ENCODE measurements around the gene EIF4B. TPM values are rescaled to one million over a fixed set of nuclear protein-coding genes. Genes with fewer than 3 reads are reported as not detected.

Gene EIF4B
- total RNA-seq, 1 experiment from 2014 or later = 809 TPM

- Histone ChIP-seq H3K4me2 (ENCODE audit: low read length) (peak overlapping the region; percentile 88), H4K20me1 (ENCODE audit: insufficient read depth) (peaks cover 26% of the 10 kb centered on the region; the same call in 1 of the 2 replicates), H2AFZ (ENCODE audit: low read depth, low read length, poor library complexity, severe bottlenecking) (no peak overlapping the region), H3K9ac (ENCODE audit: low read length) (peak overlapping the region; percentile 100), H3K4me1 (ENCODE audit: control insufficient read depth in 1 of 2, insufficient read depth in 2 of 2, low read length in 2 of 2) (peaks cover 18 to 45% of the 10 kb centered on the region in 2 experiments), H3K27me3 (ENCODE audit: insufficient read depth, low read length) (no peaks in the 10 kb centered on the region), H3K4me3 (replicated peaks in 1 of 2; ENCODE audit: low read depth in 1 of 2, low read length in 2 of 2) (peak overlapping the region; percentile 98), H3K27ac (ENCODE audit: low read depth, low read length) (peak overlapping the region; percentile 98), H3K36me3 (ENCODE audit: control insufficient read depth in 1 of 2, insufficient read depth in 2 of 2, low read length in 2 of 2) (peaks cover 20 to 45% of the 10 kb centered on the region in 2 experiments), H3K9me2 (ENCODE audit: insufficient read depth) (no peaks in the 10 kb centered on the region), H3K9me3 (ENCODE audit: control insufficient read depth in 1 of 2, insufficient read depth in 1 of 2, low read depth in 1 of 2, low read length in 2 of 2) (no peaks in the 10 kb centered on the region), H3K79me2 (ENCODE audit: insufficient read depth, low read length) (peaks cover 66% of the 10 kb centered on the region)
- DNase-seq (ENCODE audit: low read depth, low spot score) (peak; percentile 34), ATAC-seq (peak; percentile 63)
- ChIA-PET CTCF (interaction anchor here (1.0 to 1.6 kb wide), 3 partner anchors 26 to 127 kb away, joined by 3 to 6 read pairs (median 4); no protein-coding TSS in a partner anchor), POLR2A (interaction anchor here (0.8 to 2.0 kb wide), 17 partner anchors 10 to 858 kb away, joined by 3 to 15 read pairs (median 4); partner anchors contain the start of genes KRT18 and KRT8), RAD21 (ENCODE audit: low non-redundant PET in 1 of 2, low total read pairs in 2 of 2, uncharacterized antibody in 2 of 2, unreplicated experiment in 2 of 2) (no interaction called here)
- intact Hi-C loops (cut with micrococcal nuclease) = loop anchor here (5.0 kb wide), 1 partner anchor 40 kb away; no protein-coding TSS in a partner anchor
- TSS peak; percentile 65 for BruUV-seq (replicated peaks)
- TF ChIP-seq CBX3 (IDR thresholded peaks at IDR 0.05; ENCODE audit: low read depth) = no peak
- TF ChIP-seq RAD21 (IDR thresholded peaks at IDR 0.05; ENCODE audit: low read depth) = no peak
- TF ChIP-seq POLR2AphosphoS5 (IDR thresholded peaks at IDR 0.05; ENCODE audit: low read depth, low read length) = peak; percentile 59
- TF ChIP-seq ZNF274 (IDR thresholded peaks at IDR 0.05; ENCODE audit: low read depth, low read length) = no peak
- no peak for TF ChIP-seq FOSL1 (IDR thresholded peaks at IDR 0.05; ENCODE audit: low read depth)
- no peak for TF ChIP-seq EZH2phosphoT487 (IDR thresholded peaks at IDR 0.05; ENCODE audit: borderline replicate concordance)
- no peak for TF ChIP-seq EZH2 (IDR thresholded peaks at IDR 0.05)
- TF ChIP-seq EGR1 (IDR thresholded peaks at IDR 0.05; ENCODE audit: low read depth) = no peak
- no peak for TF ChIP-seq CEBPB (IDR thresholded peaks at IDR 0.05; ENCODE audit: low read depth)
- peak; percentile 7; the same call in 1 of the 2 replicates for TF ChIP-seq SIN3A (IDR thresholded peaks at IDR 0.05; ENCODE audit: low read depth)
- TF ChIP-seq CTCF (IDR thresholded peaks at IDR 0.05 in 2 of 3, conservative IDR thresholded peaks at IDR 0.05 in 1 of 3; ENCODE audit: borderline replicate concordance in 1 of 3, insufficient read depth in 1 of 3, low read depth in 2 of 3, low read length in 2 of 3) = no peak
- TF ChIP-seq MAX (IDR thresholded peaks at IDR 0.05) = peak; percentile 85
- TF ChIP-seq, protein P1, sequence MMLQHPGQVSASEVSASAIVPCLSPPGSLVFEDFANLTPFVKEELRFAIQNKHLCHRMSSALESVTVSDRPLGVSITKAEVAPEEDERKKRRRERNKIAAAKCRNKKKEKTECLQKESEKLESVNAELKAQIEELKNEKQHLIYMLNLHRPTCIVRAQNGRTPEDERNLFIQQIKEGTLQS (IDR thresholded peaks at IDR 0.05) = no peak
- no peak for TF ChIP-seq REST (IDR thresholded peaks at IDR 0.05; ENCODE audit: low read depth)
- TF ChIP-seq JUND (IDR thresholded peaks at IDR 0.05) = no peak
- no peak for TF ChIP-seq ELF1 (IDR thresholded peaks at IDR 0.05; ENCODE audit: borderline replicate concordance, low read depth)
- no peak for TF ChIP-seq TCF7L2 (IDR thresholded peaks at IDR 0.05; ENCODE audit: borderline replicate concordance, extremely low read depth, insufficient read depth, insufficient read length)
- 0 out of 2 replicates have a peak, but pooled peaks have one; percentile 24 for TF ChIP-seq ZFX (IDR thresholded peaks at IDR 0.05)
- no peak for TF ChIP-seq POLR2A (IDR thresholded peaks at IDR 0.05; ENCODE audit: borderline replicate concordance, extremely low read depth, insufficient read depth, insufficient read length)
- TF ChIP-seq SP1 (IDR thresholded peaks at IDR 0.05; ENCODE audit: low read depth) = no peak
- no peak for TF ChIP-seq SRF (IDR thresholded peaks at IDR 0.05; ENCODE audit: low read depth)
- no peak for TF ChIP-seq YY1 (IDR thresholded peaks at IDR 0.05; ENCODE audit: extremely low read depth, insufficient replicate concordance, low read depth, low read length)
These were observed 604 bp downstream of the EIF4B start for GRCh38 chr12:53006810-53007309.

All from HCT116 (cell line).